NCI-H2196 (cell line): Measurements from ENCODE around the gene TTC34.

ENCODE experiments used
- DNase-seq: peaks from one replicate; lab custom pipeline; 2025; ENCODE audit not compliant: unreplicated experiment; lab: John Stamatoyannopoulos, UW

Gene TTC34

GRCh38 chr1:2594001-2594640 lies 207.4 kb downstream of the TTC34 start:
- DNase-seq, result peak; percentile 31

GRCh38 chr1:2593251-2593878 lies 208.1 kb downstream of the TTC34 start:
- no peak for DNase-seq

GRCh38 chr1:2592672-2593071 lies 208.8 kb downstream of the TTC34 start:
- DNase-seq, result no peak

DNA sequence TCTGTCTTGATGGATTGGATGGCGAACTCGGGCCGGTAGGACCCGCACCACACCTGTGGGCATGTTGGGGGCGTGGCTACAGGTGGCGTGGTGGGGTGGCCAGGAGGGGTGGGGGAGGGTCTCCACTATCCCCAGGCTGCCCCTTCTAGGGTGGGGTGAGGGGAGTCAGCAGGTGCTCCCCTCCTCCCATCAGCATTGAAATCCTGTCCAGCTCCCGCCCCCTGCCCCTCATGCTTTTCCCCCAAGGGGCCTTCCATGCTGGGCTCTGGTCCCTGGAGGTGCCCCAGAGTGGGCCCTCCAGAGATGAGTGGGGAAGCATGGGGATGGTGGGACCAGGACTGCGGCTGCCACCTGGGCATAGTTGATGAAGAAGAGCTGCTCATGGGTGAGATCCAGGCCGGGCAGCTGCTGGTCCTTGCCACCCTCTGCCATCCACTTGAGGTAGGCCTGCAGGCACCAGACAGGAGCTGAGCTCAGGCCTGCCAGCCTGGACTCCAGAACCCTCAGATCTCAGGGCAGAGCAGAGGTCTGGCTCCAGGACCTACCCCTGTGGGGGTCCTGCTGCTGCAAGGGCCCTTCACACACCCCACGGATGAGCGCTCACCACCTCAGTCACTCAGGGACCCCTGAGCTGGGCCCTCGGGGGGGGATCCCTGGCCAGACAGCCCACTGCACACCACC lies 209.8 kb downstream of the TTC34 start:
- DNase-seq, result no peak

- no peak for DNase-seq
Observed at GRCh38 chr1:2591233-2591580, 210.3 kb downstream of the TTC34 start.

DNA sequence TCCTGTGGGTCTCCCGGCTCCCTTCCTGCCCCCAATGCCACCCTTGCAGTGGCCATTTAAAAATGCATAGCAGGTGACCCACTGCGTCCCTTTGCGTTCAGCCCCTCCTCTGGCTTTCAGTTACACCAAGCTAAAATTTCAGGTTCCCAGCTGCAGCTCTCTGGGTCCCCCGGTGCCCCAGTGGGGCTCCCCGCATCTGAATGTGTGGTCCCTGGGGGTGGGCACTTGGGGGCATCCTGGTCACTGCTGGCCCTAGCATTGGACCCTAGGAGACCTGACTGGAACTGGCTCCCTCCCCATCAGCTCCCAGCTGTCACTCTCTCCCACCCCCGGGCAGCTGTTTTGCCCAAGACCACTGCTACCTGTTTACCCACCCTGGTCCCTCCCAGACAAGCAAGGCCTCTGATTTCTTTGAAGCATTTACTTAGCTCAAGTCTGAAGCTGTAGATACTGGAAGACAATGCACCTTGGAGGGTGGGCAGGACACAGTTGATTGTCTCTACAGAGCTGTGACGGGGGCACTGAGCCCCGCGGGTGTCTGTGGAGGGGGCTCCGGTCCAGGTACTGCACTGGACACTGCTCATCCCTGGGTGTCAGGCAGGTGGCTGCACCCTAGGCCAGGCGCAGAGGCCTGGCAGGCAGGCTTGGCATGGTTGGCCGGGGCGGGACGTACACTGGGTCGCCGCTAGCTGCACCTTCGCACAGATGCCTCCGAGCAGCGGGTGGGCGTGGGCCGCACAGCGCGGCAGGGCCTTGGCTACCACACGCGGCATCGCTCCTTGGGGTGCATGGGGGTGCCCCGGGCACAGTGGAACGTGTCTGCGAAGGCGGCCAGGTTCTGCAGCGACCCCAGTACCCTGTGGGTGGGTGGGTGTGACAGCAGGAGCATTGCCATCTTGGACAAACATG lies 211.0 kb downstream of the TTC34 start:
- no peak for DNase-seq

DNA sequence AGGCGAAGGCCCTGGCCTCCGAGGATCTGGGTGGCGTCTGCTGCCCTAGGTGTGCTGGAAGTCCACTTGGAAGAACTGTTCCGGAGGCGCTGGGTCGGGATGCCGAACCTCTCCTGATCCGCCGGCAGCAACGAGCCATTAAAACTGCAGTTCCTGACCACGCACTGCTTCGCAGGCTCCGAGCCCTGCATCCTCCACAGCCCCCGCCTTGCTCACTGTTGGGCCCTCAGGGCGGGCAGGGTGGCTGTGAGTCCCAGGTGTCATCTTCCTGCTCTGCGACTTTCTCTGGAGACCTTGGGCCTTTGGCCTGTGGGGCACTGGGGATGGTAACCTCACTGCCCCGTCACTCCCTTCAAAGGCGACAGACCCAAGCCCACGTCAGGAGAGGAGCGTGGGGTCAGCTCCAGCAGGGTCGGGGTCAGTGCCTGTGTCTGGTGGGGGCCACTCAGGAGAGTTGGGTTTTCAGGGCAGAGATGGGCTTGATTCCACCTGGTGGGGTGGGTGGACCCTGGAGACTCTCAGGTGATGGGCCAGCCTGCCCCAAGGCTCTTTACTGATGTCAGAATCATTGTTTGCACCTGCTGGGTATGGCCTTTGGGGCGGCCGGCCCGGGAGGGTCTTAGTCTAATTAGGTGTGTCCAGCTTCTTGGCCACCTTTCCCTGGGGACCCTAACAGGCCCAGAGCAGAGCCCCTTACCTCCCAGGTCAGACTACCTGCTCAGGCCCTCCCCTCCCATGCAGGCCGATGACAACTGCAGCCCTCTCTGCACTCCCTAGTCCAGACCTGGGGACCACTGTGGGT lies 211.9 kb downstream of the TTC34 start:
- no peak for DNase-seq

DNA sequence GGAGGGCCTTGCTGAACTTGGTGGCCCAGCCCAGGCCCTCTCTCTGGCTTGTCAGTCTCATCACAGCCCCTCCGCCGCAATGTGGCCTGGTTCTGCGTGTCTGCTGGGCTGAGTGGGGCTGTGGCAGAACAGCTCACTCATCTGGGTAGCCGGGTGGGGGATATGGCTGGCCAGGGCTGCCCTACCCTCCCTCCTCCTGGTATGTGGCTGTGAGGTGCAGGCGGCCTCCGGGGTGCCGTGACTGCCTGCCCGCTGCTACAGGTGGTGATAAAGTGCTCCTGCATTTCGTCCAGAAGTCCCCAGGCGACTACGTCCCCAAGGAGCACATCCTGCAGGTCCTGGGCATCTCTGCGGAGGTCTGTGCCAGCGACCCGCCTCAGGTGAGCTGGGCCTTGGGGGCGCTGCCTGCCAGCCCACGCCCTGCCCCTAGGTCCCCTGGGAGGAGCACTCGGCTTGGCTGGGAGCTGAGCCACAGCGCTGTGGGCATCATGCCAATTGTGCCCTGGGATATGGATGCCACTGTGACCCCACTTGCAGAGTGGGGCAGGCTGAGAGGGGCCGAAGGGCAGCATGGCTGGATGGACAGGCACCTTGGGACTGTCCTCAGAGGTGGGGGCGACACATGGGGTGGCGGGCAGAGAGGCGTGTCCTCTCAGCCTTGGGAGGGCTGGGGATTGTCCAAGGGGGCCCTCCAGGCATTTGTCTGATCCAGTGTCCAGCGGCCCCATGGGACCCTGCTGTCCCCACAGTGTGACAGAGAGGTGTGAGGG lies 212.6 kb downstream of the TTC34 start:
- no peak for DNase-seq

- no peak for DNase-seq
Observed at GRCh38 chr1:2587860-2588571, 213.5 kb downstream of the TTC34 start.

GRCh38 chr1:2587071-2587859 lies 214.2 kb downstream of the TTC34 start:
- DNase-seq, result no peak

DNA sequence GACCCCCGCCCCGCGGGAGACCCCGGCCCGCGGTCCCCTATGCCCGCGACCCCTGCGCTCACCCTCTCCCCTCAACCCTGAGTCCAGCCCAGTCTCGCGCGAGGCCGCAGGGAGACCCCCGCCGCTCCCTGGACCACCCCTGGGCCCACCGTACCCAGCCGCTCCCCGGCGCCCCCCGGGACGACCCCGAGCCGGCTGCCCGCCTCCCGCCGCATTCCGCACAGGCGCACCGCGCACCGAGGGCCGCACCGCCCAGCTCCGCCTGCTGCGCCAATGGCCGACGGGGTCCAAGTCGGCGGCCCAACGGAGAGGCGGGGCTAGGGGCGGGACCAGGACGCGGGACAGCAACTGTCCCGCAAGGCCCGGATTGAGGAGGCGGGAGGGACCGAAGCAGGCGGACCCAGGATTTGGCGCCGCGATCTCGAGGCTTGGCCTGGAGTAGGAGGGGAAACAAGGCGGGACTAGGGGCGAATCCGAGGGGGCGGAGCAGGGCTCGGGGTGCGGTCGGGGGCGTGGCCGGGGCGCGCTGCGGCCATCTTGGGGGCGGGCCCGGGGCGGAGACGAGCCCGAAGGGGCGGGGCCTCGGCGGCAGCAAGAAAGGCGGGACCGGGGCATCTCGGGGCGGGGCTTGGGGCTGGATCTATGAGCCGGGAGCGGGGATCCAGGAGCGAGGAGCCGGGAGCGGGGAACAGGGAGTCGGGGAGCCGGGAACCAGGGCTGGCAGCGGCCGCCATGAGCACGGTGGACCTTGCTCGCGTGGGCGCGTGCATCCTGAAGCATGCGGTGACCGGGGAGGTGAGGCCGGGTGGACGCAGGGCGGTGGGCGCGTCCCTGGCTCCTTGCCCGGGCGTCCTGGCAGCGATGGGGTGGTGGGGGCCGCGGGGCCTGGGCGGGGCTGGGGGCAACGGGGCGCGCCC lies 215.1 kb downstream of the TTC34 start, which contains the start of gene PRXL2B:
Gene PRXL2B, plus strand, starts transcription at position 624 of the 917 bp plus-strand sequence. Its CDS starts 109 bp downstream, at position 733.
- DNase-seq, result peak; percentile 99
